ENCODE data around the gene PPP2R5B.
"Not testable (repeated sequence)": the region's sequence is repeated elsewhere in the genome, so short reads cannot be mapped to it uniquely, and the experiment has no call there.

PPP2R5B gene

DNA sequence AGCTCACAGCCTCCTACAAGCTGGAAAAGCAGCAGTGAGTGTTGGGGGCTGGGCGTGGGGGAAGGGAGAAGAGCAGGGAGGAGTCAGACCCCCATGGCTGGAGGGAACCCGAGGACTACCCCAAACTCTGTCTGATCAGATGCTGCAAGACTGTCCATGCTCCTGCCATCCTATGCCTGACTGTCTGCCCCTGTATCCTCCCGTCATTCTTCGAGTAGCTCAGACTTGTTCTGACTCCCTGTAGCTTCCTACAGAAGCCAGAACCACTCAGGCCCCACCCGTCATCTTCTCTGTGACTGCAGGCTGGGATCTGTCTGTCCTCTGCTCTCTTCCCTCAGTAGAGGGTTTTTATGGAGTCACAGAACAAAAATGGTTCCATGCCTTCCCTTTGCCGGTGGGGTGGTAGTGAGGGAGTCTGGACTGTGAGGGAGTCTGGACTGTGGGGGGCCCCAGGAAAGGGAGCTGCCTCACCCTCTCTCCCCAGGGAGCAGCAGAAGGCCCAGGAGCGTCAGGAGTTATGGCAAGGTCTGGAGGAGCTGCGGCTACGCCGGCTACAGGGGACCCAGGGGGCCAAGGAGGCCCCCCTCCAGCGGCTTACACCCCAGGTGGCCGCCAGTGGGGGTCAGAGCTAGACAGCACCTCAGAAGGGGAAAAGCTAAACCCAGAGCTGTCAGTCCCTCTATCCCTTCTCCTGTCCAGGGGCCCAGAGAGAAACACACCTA lies 8.9 kb downstream of the PPP2R5B start:
- no peak for DNase-seq

DNA sequence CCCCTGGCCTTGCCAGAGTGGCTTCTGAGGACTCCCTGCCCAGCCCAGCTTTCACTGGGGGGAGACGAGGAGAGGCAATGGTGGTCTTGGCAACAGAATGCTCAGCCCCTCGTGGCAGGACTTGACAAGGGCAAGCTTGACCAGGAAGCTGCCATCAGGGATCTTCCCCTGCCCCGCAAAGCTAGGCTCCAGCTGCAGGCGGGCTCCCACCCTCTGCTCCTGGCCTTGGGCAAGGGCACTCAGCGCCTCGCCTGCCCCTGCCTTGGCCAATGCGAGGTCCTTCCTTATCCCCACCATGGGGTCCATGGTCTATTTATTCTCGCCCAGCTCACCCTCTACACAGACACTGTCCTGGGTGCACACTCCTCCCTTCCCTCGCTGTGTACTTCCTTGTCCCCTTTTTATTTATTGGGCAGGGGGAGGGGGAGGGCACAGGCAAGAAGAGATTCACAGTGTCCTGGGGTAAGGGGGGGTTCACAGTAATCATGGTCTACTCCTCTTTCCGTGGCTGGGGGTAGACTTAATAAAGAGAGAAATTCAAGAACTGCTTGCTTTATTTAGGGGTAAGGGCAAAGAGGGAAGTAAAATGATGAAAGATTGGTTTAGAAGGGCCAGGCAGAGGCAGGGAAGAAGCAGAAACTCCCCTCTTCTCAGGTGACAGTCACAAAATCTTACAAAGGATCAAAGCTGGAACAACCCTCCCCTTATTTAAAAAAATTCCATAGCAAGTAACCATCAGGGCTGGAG lies 9.6 kb downstream of the PPP2R5B start:
- no peak for DNase-seq

DNA sequence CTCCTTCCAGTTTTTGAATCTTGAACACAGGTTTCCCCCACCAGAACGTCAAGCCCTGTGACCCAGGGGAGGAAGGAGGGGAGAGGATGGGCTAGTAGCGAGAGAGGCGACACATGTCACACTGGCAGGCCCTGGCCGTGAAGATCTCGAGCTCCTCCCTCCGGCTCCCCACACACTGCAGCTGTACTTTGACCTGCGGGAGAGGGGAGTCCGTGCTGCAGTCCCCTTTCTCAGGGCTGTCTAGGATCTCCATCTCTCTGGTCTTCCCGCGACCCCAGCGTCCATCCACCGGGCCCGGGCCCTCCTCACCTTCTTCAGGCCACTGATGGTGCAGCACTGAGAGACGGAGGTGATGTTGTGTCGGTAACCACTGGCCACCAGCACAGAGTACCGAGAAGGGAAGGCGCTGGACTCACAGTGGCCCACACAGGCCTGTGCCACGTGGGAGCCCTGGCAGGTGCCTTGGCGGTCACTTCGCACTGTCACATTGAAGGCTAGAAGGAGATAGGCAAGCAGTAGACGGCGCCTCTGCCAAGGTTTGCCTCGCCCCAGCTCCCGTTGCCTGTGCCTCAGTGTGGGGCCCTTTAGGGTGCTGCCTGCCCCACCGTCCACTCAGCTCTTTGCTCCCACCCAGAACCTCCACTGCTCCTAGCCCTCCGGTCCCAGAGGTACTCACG lies 10.3 kb downstream of the PPP2R5B start:
- no peak for DNase-seq

DNA sequence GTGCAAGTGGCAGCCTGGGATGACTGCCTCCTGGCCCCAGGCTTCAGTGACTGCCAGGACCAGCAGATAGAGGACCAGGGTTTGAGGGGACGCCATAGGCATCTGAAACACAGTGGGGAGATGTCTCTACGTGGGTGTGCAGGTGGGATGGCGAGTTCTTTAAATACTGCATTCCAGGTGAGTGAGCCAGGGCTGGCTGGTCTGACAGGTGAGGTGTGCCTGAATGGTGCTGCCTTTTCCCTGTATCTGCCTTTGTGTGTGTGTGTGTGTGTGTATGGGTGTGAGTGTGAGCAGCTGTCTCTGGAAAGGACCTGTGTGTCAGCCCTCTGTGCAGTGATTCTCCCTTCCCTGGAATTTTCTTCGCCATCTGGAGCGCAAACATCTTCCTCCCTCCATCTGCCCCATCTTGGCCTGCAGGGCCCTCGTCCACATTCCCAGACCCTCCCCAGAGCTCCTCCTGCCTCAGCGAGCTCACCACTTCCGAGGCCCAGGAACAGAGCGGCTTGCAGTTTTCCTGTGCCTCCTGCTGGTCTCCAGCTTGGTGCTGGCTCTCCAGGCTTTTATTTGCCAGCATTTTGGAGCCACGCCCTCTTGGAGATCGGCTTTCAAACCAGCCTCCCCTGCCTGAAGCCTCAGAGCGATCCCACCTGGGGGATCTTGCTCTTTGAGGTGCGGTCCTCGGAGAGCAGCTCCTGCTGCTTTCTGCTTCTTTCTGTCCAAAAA lies 11.0 kb downstream of the PPP2R5B start, which contains the start of gene GPHA2:
Gene GPHA2 (minus strand): TSS at position 535 of the 723 bp plus-strand sequence. CDS start 433 bp downstream, at position 102.
- DNase-seq = no peak

DNA sequence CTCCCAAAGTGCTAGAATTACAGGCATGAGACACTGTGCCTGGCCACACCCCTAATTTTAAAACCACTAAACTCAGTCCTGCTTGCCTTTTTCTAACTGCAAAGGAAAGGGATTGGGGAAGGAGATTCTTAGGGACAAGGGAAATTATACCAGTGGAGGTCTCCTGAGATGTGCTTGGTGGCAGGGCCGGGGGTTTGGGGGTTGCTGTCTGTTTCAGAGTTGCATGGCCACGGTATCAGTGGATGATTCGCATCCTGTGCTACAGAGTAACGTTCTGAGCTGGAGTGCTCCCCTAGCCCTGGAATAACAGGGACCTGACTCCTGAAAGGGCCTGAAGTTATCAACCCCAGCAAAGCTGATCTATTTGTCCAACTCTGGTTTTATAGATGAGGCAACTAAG lies 12.1 kb downstream of the PPP2R5B start:
- no peak for DNase-seq

DNA sequence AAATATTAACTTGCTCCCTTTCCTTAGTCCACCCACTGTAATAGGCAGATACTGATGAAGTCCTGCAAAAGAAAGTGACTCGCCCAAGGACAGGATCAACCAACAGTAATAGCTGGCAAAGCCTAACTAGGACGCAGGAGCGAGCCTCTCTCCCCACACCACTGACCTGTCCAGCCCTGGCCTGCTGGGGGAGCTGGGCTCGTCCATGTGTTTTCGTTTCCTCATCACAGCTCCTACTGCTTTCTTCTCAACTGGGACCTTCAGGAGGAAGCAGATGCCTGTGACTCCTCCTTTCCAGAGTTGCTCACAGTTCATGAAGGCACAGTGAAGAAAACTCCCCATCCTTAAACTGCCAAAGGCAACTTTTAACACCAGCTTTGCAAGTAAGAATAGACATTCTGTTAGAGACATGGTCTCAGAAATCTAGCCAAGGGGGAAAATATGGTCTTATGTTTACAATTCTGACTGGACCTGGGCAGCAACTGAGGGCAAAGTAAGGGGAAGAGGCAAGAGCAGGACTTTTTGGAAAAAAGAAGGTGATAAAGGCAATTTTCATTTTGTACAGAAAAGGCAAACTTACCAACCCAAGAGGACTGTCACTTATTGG lies 22.8 kb downstream of the PPP2R5B start:
- no peak for DNase-seq

DNA sequence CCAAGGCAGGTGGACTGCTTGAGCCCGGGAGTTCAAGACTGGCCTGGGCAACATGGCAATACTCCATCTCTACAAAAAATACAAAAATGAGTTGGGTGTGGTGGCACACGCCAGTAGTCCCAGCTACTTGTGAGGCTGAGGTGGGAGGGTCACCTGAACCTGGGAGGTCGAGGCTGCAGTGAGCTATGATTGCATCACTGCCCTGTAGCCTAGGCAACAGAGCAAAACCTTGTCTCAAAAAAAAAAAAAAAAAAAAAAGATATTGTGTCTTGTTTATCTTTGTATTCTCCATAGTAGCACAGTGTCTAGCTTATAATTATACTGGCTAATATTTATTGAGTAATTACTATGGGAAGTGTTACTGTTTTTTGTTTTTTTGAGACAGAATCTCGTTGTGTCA lies 27.0 kb downstream of the PPP2R5B start:
- DNase-seq = no peak

DNA sequence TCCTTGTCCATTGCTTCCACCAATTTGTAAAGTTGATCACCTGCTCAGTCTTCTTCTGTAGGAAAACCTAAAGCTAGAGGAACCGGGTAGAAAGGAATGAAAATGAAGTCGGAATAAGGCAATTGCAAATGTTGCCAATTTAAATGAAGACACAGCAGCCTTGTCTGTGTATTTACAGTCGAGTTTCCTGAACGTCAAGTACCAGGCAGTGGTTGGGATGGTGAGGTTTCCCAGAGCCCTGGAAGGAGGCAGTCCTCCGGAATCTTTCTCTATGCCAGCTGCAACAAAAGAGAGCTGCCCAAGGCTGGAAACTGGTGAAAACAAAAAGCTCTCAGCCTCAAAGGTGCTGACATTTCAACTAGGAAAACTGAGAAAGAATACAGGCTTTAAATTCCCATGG lies 29.7 kb downstream of the PPP2R5B start:
- DNase-seq = no peak

DNA sequence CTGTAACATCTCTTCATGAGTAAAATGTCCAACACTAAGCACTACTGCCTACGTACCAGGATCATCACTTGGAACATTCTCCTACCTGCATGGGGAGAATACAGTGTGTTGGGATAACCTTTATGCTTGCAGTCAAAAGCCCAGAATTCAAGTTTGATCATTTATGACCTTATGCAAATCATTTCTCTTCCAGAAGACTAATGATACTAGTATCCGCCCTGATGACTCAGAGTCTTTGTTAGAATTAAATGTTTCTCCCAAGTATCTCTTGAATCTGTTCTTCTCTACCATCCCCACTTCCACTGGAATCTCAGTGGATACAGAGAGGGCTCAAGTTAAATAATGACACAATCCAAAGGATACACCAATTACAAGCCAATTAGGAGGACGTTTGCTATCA lies 35.0 kb downstream of the PPP2R5B start:
- no peak for DNase-seq

DNA sequence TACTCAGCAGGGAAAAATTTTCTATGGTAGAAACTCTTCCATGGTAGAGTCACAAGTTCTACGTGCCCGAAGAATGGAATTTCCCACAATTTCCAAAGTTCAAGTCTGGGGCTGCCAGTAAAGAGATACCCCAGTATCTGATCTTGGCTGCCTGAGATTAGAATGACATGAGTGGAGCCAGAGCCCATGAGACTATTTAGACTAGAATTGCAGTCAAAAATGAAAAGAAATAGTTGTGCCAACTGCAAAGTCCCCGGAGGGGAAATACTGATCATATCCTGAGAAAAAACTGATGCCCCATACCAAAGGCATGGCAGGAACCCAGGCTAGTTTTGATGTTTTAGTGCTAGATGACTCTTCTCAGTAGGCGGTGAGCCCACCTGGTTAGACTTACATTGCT lies 36.2 kb downstream of the PPP2R5B start:
- no peak for DNase-seq

DNA sequence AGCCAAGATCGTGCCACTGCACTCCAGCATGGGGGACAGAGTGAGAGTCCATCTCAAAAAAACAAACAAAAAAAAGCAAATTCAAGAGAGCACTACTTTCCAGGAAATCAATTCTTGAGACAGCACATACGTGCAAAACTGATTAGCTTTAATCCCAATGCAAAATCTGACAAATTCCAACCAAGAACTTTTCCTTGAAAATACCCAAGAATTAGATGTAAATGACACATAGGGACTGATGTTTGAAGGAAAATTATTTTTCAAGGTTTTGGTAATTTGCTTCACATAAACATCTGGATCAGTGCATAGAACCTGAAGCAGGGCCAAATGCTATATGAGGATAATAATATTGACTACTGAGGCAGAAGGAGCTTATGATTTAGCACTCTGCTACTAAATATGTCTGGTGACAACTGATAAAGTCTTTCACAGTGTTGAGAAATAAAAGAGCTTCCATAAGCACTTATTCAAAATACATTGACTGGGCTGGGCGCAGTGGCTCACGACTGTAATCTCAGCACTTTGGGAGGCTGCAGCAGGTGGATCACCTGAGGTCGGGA lies 38.7 kb downstream of the PPP2R5B start:
- no peak for DNase-seq

DNA sequence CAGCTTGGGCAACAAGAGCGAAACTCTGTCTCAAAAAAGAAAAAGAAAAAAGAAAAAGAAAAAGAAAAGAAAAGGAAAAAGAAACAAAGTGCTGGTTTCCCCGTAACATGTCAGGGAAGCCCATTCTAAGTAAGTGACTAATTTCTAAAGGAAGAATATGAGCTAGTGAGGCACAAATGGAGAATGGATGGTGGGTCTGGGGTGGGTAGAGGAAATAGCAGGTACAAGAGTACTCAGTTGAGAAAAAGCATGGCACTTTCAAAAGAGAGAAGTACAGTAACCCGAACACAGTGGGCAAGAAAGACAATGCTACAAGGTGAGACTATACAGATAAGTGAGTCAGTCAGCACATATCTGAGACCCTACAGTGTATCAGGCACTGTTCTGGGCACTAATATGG lies 42.9 kb downstream of the PPP2R5B start:
- DNase-seq = no peak

DNA sequence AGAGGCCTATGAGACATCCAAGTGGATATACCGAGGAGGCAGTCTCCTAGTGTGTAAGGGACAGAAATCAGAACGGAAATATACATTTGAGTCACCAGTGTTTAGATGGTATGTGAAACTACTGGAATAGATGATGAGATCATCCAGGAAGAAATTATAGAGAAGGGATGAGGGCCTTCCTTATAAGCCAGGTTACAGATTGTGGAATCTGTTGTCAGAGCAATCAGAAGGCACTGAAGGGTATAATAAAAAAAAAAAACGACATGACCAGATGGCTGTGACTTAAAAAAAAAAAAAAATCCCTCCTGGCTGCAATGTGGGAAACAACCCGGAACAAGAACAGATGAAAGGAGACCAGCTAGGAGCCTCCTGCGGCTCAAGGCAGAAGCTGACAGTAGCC lies 44.7 kb downstream of the PPP2R5B start:
- DNase-seq = no peak

DNA sequence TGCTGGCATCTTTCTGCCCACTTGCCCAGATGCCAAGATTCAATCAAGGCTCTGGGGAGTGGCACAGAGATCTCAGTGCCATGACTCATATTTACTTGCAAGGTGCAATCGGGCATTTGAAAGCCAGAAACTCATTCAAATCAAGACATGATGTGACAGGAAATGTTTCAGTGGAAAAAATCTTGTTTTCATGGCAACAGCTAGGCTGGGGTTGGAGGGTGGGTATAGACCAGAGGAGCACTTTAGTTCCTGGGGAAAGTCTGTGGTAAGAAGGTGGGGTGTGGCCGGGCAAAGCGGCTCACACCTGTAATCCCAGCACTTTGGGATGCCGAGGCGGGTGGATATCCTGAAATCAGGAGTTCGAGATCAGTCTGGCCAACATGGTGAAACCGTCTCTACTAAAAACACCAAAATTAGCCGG lies 46.3 kb downstream of the PPP2R5B start:
- DNase-seq = no peak

DNA sequence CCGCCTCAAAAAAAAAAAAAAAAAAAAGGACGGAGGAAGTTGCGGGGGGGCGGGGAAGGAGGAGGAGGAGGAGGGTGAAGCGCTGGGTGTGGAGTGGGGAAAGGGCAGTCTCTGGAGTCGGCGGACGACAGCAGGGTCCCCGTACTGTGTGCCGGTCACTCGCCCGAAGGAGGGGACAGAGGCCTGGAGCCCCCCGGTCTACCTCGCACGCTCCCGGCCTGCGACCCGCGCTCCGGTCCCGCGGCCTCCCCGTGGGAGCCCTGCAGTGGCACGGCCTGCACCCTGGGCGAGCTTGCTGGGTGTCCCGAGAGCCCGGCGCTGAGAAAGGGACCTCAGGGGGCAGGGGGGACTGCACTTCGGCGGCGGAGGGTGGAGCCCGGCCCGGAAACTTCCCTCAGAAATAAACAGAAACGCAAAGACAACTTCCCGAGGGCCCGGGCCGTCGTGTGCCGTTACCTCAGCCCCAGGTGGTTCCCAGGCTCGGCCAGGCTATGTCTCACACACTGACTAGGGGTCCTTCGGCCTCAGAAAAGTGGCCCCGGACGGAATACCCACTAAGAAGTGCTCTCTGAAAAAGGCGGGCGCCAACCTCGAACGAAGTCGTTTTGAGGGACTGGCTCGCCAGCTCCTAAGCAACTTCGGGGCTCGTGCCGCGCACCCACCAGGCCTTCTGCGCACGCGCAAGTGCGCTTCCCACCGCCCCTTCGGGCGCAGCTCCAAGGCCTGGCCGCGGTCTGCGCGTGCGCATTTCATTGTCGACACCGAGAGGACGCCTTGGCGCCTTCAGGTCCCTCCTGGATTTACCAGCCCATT lies 47.1 kb downstream of the PPP2R5B start, which contains the start of gene MAJIN:
Gene MAJIN (minus strand): TSS at position 688 of the 813 bp plus-strand sequence. CDS start 12,703 bp downstream, outside the sequence.
- peak; percentile 27 for DNase-seq

DNA sequence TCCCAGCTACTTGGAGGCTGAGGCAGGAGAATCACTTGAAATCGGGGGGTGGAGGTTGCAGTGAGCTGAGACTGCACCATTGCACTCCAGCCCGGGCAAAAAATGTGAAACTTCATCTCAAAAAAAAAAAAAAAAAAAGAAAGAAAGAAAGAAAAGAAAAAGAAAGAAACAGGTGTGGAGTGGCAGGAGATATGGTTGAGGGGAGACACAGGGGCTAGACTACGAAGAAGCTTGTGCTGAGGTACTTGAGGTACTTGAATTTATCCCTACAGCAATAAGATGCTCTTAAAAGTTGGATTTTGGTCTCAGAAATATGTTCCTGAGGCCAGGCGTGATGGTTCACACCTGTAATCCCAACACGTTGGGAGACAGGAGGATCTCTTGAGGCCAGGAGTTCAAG lies 49.6 kb downstream of the PPP2R5B start:
- DNase-seq = no peak

DNA sequence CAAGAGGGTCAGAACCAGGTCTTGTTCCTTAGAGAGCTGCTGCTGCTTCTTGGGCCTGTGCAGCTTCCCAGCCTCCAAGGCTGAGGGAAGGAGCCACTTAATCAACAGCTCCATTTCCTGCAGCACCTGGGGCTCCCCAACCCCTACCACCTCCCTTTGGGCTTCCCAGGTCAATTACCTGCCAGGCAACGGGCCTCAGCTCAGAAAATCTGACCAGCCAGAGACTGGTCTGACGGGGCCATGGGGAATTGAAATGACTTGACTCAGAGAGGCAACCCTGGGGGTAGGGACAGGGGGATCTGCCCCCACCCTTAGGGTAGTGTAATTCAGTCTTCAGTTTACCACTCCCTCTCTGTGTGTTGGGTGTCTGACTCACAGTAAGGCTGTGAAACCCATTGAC lies 52.2 kb downstream of the PPP2R5B start:
- DNase-seq = no peak

DNA sequence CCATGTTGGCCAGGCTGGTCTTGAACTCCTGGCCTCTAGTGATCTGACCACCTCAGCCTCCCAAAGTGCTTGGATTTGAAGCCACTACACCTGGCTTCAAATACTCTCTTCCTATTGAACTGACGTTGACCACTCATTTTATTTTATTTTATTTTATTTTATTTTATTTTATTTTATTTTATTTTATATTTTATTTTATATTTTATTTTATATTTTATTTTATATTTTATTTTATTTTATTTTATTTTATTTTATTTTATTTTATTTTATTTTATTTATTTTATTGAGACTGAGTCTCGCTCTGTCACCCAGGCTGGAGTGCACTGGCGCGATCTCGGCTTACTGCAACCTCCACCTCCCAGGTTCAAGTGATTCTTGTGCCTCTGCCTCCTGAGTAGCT lies 58.9 kb downstream of the PPP2R5B start:
- DNase-seq = not testable (repeated sequence)
